Measurements from ENCODE around the gene IGSF9B. TPM values are rescaled to one million over a fixed set of nuclear protein-coding genes. Genes with fewer than 3 reads are reported as not detected.

Gene IGSF9B
- total RNA-seq, 3 donors from 2014 or later (not counting 1 experiment from before 2014, with no cell fraction given), result 2.2 to 6.1 (median 4.3) TPM

GRCh38 chr11:133987171-133987570, 30.4 kb upstream of the IGSF9B start:
- WGBS (ENCODE audit: insufficient coverage), result 91% methylated on average over 8 of the region's 8 CpGs
- no peaks in the 10 kb centered on the region for H3K4me1 Mint-ChIP-seq
- H3K4me3 Mint-ChIP-seq, result no peak overlapping the region
- Histone ChIP-seq H3K9me3 (ENCODE audit: control insufficient read depth, insufficient read depth, low read length) (no peaks in the 10 kb centered on the region), H3K27ac (ENCODE audit: low read length) (no peak overlapping the region), H3K36me3 (ENCODE audit: control insufficient read depth, insufficient read depth, low read length) (no peaks in the 10 kb centered on the region), H3K4me3 (ENCODE audit: low read length) (no peak overlapping the region), H3K4me1 (ENCODE audit: control insufficient read depth, insufficient read depth, low read length) (no peaks in the 10 kb centered on the region), H3K27me3 (ENCODE audit: control insufficient read depth, insufficient read depth, low read length) (no peaks in the 10 kb centered on the region)
- TF ChIP-seq CTCF (IDR thresholded peaks at IDR 0.05), result no peak
- DNase-seq, result no peak
- H3K27ac Mint-ChIP-seq, result no peak overlapping the region
- H3K27me3 Mint-ChIP-seq (ENCODE audit: low read depth in 2 of 2), result peaks cover 9 to 21% of the 10 kb centered on the region in 2 donors
- intact Hi-C loops (cut with micrococcal nuclease), result no loop called here
- H3K9me3 Mint-ChIP-seq, result no peaks in the 10 kb centered on the region
- H3K36me3 Mint-ChIP-seq, result no peaks in the 10 kb centered on the region
- no peak for ATAC-seq

GRCh38 chr11:133985981-133986944, 29.5 kb upstream of the IGSF9B start:
- Histone ChIP-seq H3K4me1 (ENCODE audit: control insufficient read depth, insufficient read depth, low read length) (no peaks in the 10 kb centered on the region), H3K4me3 (ENCODE audit: low read length) (no peak overlapping the region), H3K27ac (ENCODE audit: low read length) (no peak overlapping the region), H3K27me3 (ENCODE audit: control insufficient read depth, insufficient read depth, low read length) (no peaks in the 10 kb centered on the region), H3K9me3 (ENCODE audit: control insufficient read depth, insufficient read depth, low read length) (no peaks in the 10 kb centered on the region), H3K36me3 (ENCODE audit: control insufficient read depth, insufficient read depth, low read length) (no peaks in the 10 kb centered on the region)
- ATAC-seq (no peak), DNase-seq (no peak)
- peaks cover 16 to 28% of the 10 kb centered on the region in 2 donors for H3K27me3 Mint-ChIP-seq (ENCODE audit: low read depth in 2 of 2)
- WGBS (ENCODE audit: insufficient coverage), result 83% methylated on average over 12 of the region's 15 CpGs
- no peak for TF ChIP-seq CTCF (IDR thresholded peaks at IDR 0.05)
- no peak overlapping the region for H3K4me3 Mint-ChIP-seq
- no peaks in the 10 kb centered on the region for H3K9me3 Mint-ChIP-seq
- no peaks in the 10 kb centered on the region for H3K4me1 Mint-ChIP-seq
- no peaks in the 10 kb centered on the region for H3K36me3 Mint-ChIP-seq
- no peak overlapping the region for H3K27ac Mint-ChIP-seq
- intact Hi-C loops (cut with micrococcal nuclease), result no loop called here

GRCh38 chr11:133984828-133985227, 28.1 kb upstream of the IGSF9B start:
- TF ChIP-seq CTCF (IDR thresholded peaks at IDR 0.05), result no peak
- ATAC-seq (no peak), DNase-seq (no peak)
- Histone ChIP-seq H3K4me1 (ENCODE audit: control insufficient read depth, insufficient read depth, low read length) (no peaks in the 10 kb centered on the region), H3K4me3 (ENCODE audit: low read length) (no peak overlapping the region), H3K9me3 (ENCODE audit: control insufficient read depth, insufficient read depth, low read length) (no peaks in the 10 kb centered on the region), H3K27ac (ENCODE audit: low read length) (no peak overlapping the region), H3K36me3 (ENCODE audit: control insufficient read depth, insufficient read depth, low read length) (no peaks in the 10 kb centered on the region), H3K27me3 (ENCODE audit: control insufficient read depth, insufficient read depth, low read length) (no peaks in the 10 kb centered on the region)
- H3K9me3 Mint-ChIP-seq, result no peaks in the 10 kb centered on the region
- no peaks in the 10 kb centered on the region for H3K36me3 Mint-ChIP-seq
- H3K27me3 Mint-ChIP-seq (ENCODE audit: low read depth in 2 of 2), result peaks cover 10 to 22% of the 10 kb centered on the region in 2 donors
- no peak overlapping the region for H3K27ac Mint-ChIP-seq
- no peak overlapping the region for H3K4me3 Mint-ChIP-seq
- intact Hi-C loops (cut with micrococcal nuclease), result no loop called here
- H3K4me1 Mint-ChIP-seq, result no peaks in the 10 kb centered on the region
- 76% methylated on average over 9 of the region's 9 CpGs for WGBS (ENCODE audit: insufficient coverage)
